HCT116 (cell line): ENCODE results near the gene FARP1. TPM values are rescaled to one million over a fixed set of nuclear protein-coding genes. Genes with fewer than 3 reads are reported as not detected.

Experiments used
- ATAC-seq: fragments of 200-7000 bp; cut with Tn5 transposase; 2 replicates; pipeline ENCODE4 v1.9.1; 2020; ENCODE audit warnings: mild to moderate bottlenecking, moderate library complexity
- BruUV-seq: library from RNA; stranded (reverse); fragments of 400-500 nt; replicated peaks from 2 replicates; lab custom pipeline; 2021; lab: Mats Ljungman, UMichigan
- CTCF ChIA-PET: fragments of 300-600 bp; sonication (Branson Sonifier 250); formaldehyde crosslinking; loops from one replicate; lab custom pipeline; 2021; ENCODE audit warnings: antibody characterized with exemption; lab: Charles Lee
- POLR2A ChIA-PET: fragments of 300-600, 350-600 bp; sonication (Branson Sonifier 250); formaldehyde crosslinking; loops from one replicate; lab custom pipeline; 2021; ENCODE audit warnings: antibody characterized with exemption; lab: Charles Lee
- RAD21 ChIA-PET, 2 experiments: fragments of 300-600 bp; sonication (Branson Sonifier 250); formaldehyde crosslinking; loops; one replicate each; lab custom pipeline; 2023; ENCODE audit warnings: low total read pairs in 2 of 2; ENCODE audit not compliant: uncharacterized antibody in 2 of 2, unreplicated experiment in 2 of 2, low non-redundant PET in 1 of 2; lab: Charles Lee
- DNase-seq: peaks from one replicate; pipeline ENCODE4 v3.0.0-alpha.2; 2010; ENCODE audit warnings: low read depth, low spot score
- H2AFZ ChIP-seq: fragments of 200-600 bp; shearing (Covaris generic), sonication (generic); 2 replicates; pipeline ENCODE4 v1.6.1; 2017; ENCODE audit warnings: low read depth, mixed run types, mixed read lengths, antibody characterized with exemption, low read length; ENCODE audit not compliant: poor library complexity, severe bottlenecking
- H3K27ac ChIP-seq: 2 replicates; pipeline ENCODE4 v1.5.1; 2012; ENCODE audit warnings: low read depth, low read length
- H3K27me3 ChIP-seq: fragments of 200-600 bp; sonication (generic); 2 replicates; pipeline ENCODE4 v1.6.1; 2016; ENCODE audit warnings: mixed run types, low read length, mixed read lengths; ENCODE audit not compliant: insufficient read depth
- H3K36me3 ChIP-seq, 2 experiments: fragments of 200-500 bp in 1 of 2; fragments of 200-600 bp in 1 of 2; sonication (Bioruptor generic) in 1 of 2; sonication (generic) in 1 of 2; 2 replicates each; pipeline versions ENCODE4 v1.5.1 to v1.6.1; 2014 to 2016; ENCODE audit warnings: low read length in 2 of 2, inconsistent platforms in 1 of 2, mixed read lengths in 1 of 2, mixed run types in 1 of 2; ENCODE audit not compliant: insufficient read depth in 2 of 2, control insufficient read depth in 1 of 2
- H3K4me1 ChIP-seq, 2 experiments: fragments of 200-600 bp in 1 of 2; sonication (generic) in 1 of 2; 2 replicates each; pipeline versions ENCODE4 v1.5.1 to v1.6.1; 2012 to 2017; ENCODE audit warnings: low read length in 2 of 2, inconsistent platforms in 1 of 2, mild to moderate bottlenecking in 1 of 2, mixed read lengths in 1 of 2, mixed run types in 1 of 2, moderate library complexity in 1 of 2; ENCODE audit not compliant: insufficient read depth in 2 of 2, control insufficient read depth in 1 of 2
- H3K4me2 ChIP-seq: fragments of 200-600 bp; sonication (generic); 2 replicates; pipeline ENCODE4 v1.6.1; 2017; ENCODE audit warnings: mixed run types, low read length, mixed read lengths
- H3K4me3 ChIP-seq, 2 experiments: fragments of 200-600 bp in 1 of 2; sonication (generic) in 1 of 2; replicated peaks in 1 of 2; 2 replicates each; pipeline ENCODE4 v1.5.1; 2011 to 2016; ENCODE audit warnings: low read length in 2 of 2, control low read depth in 1 of 2, low read depth in 1 of 2, mild to moderate bottlenecking in 1 of 2, mixed read lengths in 1 of 2, mixed run types in 1 of 2
- H3K79me2 ChIP-seq: fragments of 200-600 bp; sonication (generic); 2 replicates; pipeline ENCODE4 v1.6.1; 2017; ENCODE audit warnings: mild to moderate bottlenecking, mixed run types, low read length, moderate library complexity, mixed read lengths; ENCODE audit not compliant: insufficient read depth
- H3K9ac ChIP-seq: fragments of 200-600 bp; sonication (generic); 2 replicates; pipeline ENCODE4 v1.6.1; 2016; ENCODE audit warnings: low read length, mixed read lengths
- H3K9me2 ChIP-seq: fragments of 200-600 bp; sonication (generic), shearing (Covaris generic); 2 replicates; pipeline ENCODE4 v1.6.1; 2017; ENCODE audit warnings: mixed run types, mild to moderate bottlenecking, moderate library complexity; ENCODE audit not compliant: insufficient read depth
- H3K9me3 ChIP-seq, 2 experiments: fragments of 200-500 bp in 1 of 2; fragments of 200-600 bp in 1 of 2; sonication (Bioruptor generic) in 1 of 2; sonication (generic) in 1 of 2; 2 replicates each; pipeline ENCODE4 v1.6.1; 2014 to 2017; ENCODE audit warnings: low read length in 2 of 2, mixed read lengths in 2 of 2, inconsistent platforms in 1 of 2, low read depth in 1 of 2, mild to moderate bottlenecking in 1 of 2, mixed run types in 1 of 2, moderate library complexity in 1 of 2; ENCODE audit not compliant: control insufficient read depth in 1 of 2, insufficient read depth in 1 of 2
- H4K20me1 ChIP-seq: fragments of 200-600 bp; sonication (generic), shearing (Covaris generic); 2 replicates; pipeline ENCODE4 v1.6.1; 2017; ENCODE audit warnings: mixed run types, mild to moderate bottlenecking, moderate library complexity; ENCODE audit not compliant: insufficient read depth
- ATF3 ChIP-seq: IDR thresholded peaks from 2 replicates; pipeline ENCODE4 v1.6.1; 2012
- CBX3 ChIP-seq: IDR thresholded peaks from 2 replicates; pipeline ENCODE4 v1.6.1; 2012; ENCODE audit warnings: low read depth
- CTCF ChIP-seq, 3 experiments: fragments of 200-600 bp in 1 of 3; sonication (generic) in 1 of 3; IDR thresholded peaks in 2 of 3; conservative IDR thresholded peaks in 1 of 3; 2 replicates each; pipeline ENCODE4 v1.5.1; 2012 to 2017; ENCODE audit warnings: low read depth in 2 of 3, low read length in 2 of 3, antibody characterized with exemption in 1 of 3, borderline replicate concordance in 1 of 3, control low read depth in 1 of 3, mild to moderate bottlenecking in 1 of 3, mixed read lengths in 1 of 3, mixed run types in 1 of 3, moderate library complexity in 1 of 3; ENCODE audit not compliant: insufficient read depth in 1 of 3
- FOSL1 ChIP-seq: IDR thresholded peaks from 2 replicates; pipeline ENCODE4 v1.6.1; 2012; ENCODE audit warnings: low read depth
- JUND ChIP-seq: IDR thresholded peaks from 2 replicates; pipeline ENCODE4 v1.6.1; 2012
- MAX ChIP-seq: IDR thresholded peaks from 2 replicates; pipeline ENCODE4 v1.6.1; 2012
- RAD21 ChIP-seq: IDR thresholded peaks from 2 replicates; pipeline ENCODE4 v1.6.1; 2012; ENCODE audit warnings: low read depth, mild to moderate bottlenecking
- REST ChIP-seq: IDR thresholded peaks from 2 replicates; pipeline ENCODE4 v1.6.1; 2012; ENCODE audit warnings: low read depth
- SRF ChIP-seq: IDR thresholded peaks from 2 replicates; pipeline ENCODE4 v1.6.1; 2012; ENCODE audit warnings: low read depth
- TCF7L2 ChIP-seq: IDR thresholded peaks from 2 replicates; pipeline ENCODE4 v1.7.0; 2011; ENCODE audit warnings: borderline replicate concordance, inconsistent platforms; ENCODE audit not compliant: insufficient read depth, insufficient read length; ENCODE audit errors: extremely low read depth
- YY1 ChIP-seq: IDR thresholded peaks from 2 replicates; pipeline ENCODE4 v1.6.1; 2011; ENCODE audit warnings: low read length, low read depth, moderate library complexity, mild to moderate bottlenecking; ENCODE audit not compliant: insufficient replicate concordance; ENCODE audit errors: extremely low read depth
- ZBTB33 ChIP-seq: IDR thresholded peaks from 2 replicates; pipeline ENCODE4 v1.6.1; 2011; ENCODE audit warnings: mild to moderate bottlenecking, low read length, moderate library complexity; ENCODE audit not compliant: insufficient replicate concordance; ENCODE audit errors: extremely low read depth
- ZFX ChIP-seq: fragments of 450-650 bp; IDR thresholded peaks from 2 replicates; pipeline ENCODE4 v1.6.1; 2017
- ZNF274 ChIP-seq: fragments of 200-500 bp; sonication (Bioruptor generic); IDR thresholded peaks from 2 replicates; pipeline ENCODE4 v1.6.1; 2014; ENCODE audit warnings: mild to moderate bottlenecking, low read depth, low read length, inconsistent platforms
- intact Hi-C: fragments of 100-400 bp; cut with micrococcal nuclease; formaldehyde crosslinking; loops from 2 replicates; pipeline ENCODE4 v1.10.0; 2022
- total RNA-seq: library from RNA; stranded (reverse); gene quantifications from one replicate; pipeline ENCODE4 v1.2.1, GENCODE V29; 2021; ENCODE audit not compliant: unreplicated experiment

Gene FARP1
- total RNA-seq, 1 experiment from 2014 or later: 30.5 TPM

- BruUV-seq: no TSS peak
- H3K4me1 ChIP-seq: no peaks in the 10 kb centered on the region
Observed at GRCh38 chr13:98242403-98242802, 99.5 kb downstream of the FARP1 start.

More at GRCh38 chr13:98242403-98242802, 99.5 kb downstream of the FARP1 start:
- RAD21 ChIA-PET: no interaction called here
- TF ChIP-seq FOSL1 (no peak), REST (no peak), YY1 (no peak), RAD21 (no peak), ZNF274 (no peak), ZFX (no peak), TCF7L2 (no peak), CBX3 (no peak), ZBTB33 (no peak), JUND (no peak), ATF3 (no peak), CTCF (IDR thresholded peaks at IDR 0.05 in 2 of 3, conservative IDR thresholded peaks at IDR 0.05 in 1 of 3; ENCODE audit: borderline replicate concordance in 1 of 3, insufficient read depth in 1 of 3, low read depth in 2 of 3, low read length in 2 of 3) (no peak), MAX (no peak), SRF (no peak)
- Histone ChIP-seq H4K20me1 (no peaks in the 10 kb centered on the region), H3K4me2 (no peak overlapping the region), H3K4me3 (no peak overlapping the region), H3K79me2 (no peaks in the 10 kb centered on the region), H3K9me3 (no peaks in the 10 kb centered on the region), H3K27me3 (no peaks in the 10 kb centered on the region), H3K27ac (no peak overlapping the region), H3K9me2 (no peaks in the 10 kb centered on the region), H3K36me3 (no peaks in the 10 kb centered on the region), H3K9ac (no peak overlapping the region), H2AFZ (no peak overlapping the region)
- ATAC-seq: no peak
- CTCF ChIA-PET: no interaction called here
- intact Hi-C loops: no loop called here
- POLR2A ChIA-PET: no interaction called here
- DNase-seq: no peak
